ENCODE data around the gene DENND1A. TPM values are rescaled to one million over a fixed set of nuclear protein-coding genes. Genes with fewer than 3 reads are reported as not detected.

The DENND1A gene
- total and polyA plus RNA-seq, 2 of the 13 experiments (the other 11 are each of a cell fraction or from before 2014, with no cell fraction given), result 14.8 to 30.1 TPM

DNA sequence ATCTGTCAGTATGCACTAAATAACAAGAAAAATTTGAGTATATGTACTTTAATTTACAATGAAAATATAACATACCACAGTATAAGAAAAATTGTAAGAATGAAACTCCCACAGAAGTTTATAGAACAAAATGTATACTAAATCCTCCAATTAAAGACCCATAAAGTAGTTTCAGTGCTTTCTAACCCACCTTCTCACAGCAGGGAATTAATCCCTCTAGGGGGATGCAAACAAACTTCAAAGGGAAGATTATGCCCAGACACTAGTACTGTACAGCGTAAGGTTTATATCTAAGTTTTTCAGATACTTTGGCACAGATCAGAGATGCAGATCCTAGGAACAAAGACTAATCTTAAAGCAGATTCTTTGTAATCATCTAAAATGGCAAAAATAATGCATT lies 57.2 kb downstream of the DENND1A start:
- intact Hi-C loops (cut with micrococcal nuclease; ENCODE audit: unreplicated experiment) (no loop called here), in situ Hi-C loops (cut with HindIII; ENCODE audit: extremely low pct_ligation_motif_present, low pct_unique_long_range_greater_than_20kb) (no loop called here)
- Histone ChIP-seq H3K4me2 (ENCODE audit: low read depth, low read length) (no peak overlapping the region), H3K27ac (ENCODE audit: extremely low read length, insufficient read depth, low read length) (no peak overlapping the region), H3K79me2 (ENCODE audit: insufficient read depth, low read length) (peaks cover 5% of the 10 kb centered on the region), H3K9me3 (ENCODE audit: low read length) (no peaks in the 10 kb centered on the region), H3K9ac (ENCODE audit: insufficient read depth, low read depth, low read length) (no peak overlapping the region), H4K20me1 (ENCODE audit: insufficient read depth, low read length) (peaks cover 2% of the 10 kb centered on the region), H3K36me3 (replicated peaks in 1 of 2; ENCODE audit: control insufficient read depth in 1 of 2, insufficient read depth in 2 of 2, low read length in 2 of 2) (peaks cover 6 to 17% of the 10 kb centered on the region in 2 experiments; a peak in 4 of 5 replicates), H3K4me3 (replicated peaks in 1 of 3; ENCODE audit: insufficient read depth in 1 of 3, low read depth in 2 of 3, low read length in 3 of 3) (no peak overlapping the region), H2AFZ (ENCODE audit: low read length) (no peak overlapping the region), H3K27me3 (ENCODE audit: control insufficient read depth in 1 of 2, insufficient read depth in 2 of 2, low read length in 2 of 2) (no peaks in the 10 kb centered on the region), H3K4me1 (ENCODE audit: insufficient read depth, low read length) (peaks cover 13% of the 10 kb centered on the region)
- 96% methylated on average over 1 of the region's 1 CpG for WGBS (ENCODE audit: low lambda C conversion rate)
- ATAC-seq (no peak), DNase-seq (ENCODE audit: low spot score) (no peak), FAIRE-seq (no peak)
- ChIA-PET CTCF (ENCODE audit: low intra/inter-chr PET ratio, low total read pairs) (no interaction called here), POLR2A (no interaction called here)
- no TSS peak for BruUV-seq (replicated peaks)
- TF ChIP-seq SMAD3 (CRISPR knock-in tag; IDR thresholded peaks at IDR 0.05) (no peak), ADNP (CRISPR knock-in tag; IDR thresholded peaks at IDR 0.05) (no peak), NFYB (CRISPR knock-in tag; IDR thresholded peaks at IDR 0.05) (no peak), FOSL2 (CRISPR knock-in tag; IDR thresholded peaks at IDR 0.05) (no peak), ZBTB7A (CRISPR knock-in tag; IDR thresholded peaks at IDR 0.05) (no peak), ZBTB39 (CRISPR knock-in tag; IDR thresholded peaks at IDR 0.05) (no peak), SALL2 (CRISPR knock-in tag; IDR thresholded peaks at IDR 0.05) (no peak), REL (CRISPR knock-in tag; conservative IDR thresholded peaks at IDR 0.05) (no peak), MYC (CRISPR knock-in tag; IDR thresholded peaks at IDR 0.05; ENCODE audit: borderline replicate concordance) (no peak)
- TF ChIP-seq, protein P1, sequence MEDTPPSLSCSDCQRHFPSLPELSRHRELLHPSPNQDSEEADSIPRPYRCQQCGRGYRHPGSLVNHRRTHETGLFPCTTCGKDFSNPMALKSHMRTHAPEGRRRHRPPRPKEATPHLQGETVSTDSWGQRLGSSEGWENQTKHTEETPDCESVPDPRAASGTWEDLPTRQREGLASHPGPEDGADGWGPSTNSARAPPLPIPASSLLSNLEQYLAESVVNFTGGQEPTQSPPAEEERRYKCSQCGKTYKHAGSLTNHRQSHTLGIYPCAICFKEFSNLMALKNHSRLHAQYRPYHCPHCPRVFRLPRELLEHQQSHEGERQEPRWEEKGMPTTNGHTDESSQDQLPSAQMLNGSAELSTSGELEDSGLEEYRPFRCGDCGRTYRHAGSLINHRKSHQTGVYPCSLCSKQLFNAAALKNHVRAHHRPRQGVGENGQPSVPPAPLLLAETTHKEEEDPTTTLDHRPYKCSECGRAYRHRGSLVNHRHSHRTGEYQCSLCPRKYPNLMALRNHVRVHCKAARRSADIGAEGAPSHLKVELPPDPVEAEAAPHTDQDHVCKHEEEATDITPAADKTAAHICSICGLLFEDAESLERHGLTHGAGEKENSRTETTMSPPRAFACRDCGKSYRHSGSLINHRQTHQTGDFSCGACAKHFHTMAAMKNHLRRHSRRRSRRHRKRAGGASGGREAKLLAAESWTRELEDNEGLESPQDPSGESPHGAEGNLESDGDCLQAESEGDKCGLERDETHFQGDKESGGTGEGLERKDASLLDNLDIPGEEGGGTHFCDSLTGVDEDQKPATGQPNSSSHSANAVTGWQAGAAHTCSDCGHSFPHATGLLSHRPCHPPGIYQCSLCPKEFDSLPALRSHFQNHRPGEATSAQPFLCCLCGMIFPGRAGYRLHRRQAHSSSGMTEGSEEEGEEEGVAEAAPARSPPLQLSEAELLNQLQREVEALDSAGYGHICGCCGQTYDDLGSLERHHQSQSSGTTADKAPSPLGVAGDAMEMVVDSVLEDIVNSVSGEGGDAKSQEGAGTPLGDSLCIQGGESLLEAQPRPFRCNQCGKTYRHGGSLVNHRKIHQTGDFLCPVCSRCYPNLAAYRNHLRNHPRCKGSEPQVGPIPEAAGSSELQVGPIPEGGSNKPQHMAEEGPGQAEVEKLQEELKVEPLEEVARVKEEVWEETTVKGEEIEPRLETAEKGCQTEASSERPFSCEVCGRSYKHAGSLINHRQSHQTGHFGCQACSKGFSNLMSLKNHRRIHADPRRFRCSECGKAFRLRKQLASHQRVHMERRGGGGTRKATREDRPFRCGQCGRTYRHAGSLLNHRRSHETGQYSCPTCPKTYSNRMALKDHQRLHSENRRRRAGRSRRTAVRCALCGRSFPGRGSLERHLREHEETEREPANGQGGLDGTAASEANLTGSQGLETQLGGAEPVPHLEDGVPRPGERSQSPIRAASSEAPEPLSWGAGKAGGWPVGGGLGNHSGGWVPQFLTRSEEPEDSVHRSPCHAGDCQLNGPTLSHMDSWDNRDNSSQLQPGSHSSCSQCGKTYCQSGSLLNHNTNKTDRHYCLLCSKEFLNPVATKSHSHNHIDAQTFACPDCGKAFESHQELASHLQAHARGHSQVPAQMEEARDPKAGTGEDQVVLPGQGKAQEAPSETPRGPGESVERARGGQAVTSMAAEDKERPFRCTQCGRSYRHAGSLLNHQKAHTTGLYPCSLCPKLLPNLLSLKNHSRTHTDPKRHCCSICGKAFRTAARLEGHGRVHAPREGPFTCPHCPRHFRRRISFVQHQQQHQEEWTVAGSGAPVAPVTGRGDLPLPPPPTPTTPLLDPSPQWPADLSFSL (CRISPR knock-in tag; IDR thresholded peaks at IDR 0.05), result no peak
- TF ChIP-seq, protein P2, sequence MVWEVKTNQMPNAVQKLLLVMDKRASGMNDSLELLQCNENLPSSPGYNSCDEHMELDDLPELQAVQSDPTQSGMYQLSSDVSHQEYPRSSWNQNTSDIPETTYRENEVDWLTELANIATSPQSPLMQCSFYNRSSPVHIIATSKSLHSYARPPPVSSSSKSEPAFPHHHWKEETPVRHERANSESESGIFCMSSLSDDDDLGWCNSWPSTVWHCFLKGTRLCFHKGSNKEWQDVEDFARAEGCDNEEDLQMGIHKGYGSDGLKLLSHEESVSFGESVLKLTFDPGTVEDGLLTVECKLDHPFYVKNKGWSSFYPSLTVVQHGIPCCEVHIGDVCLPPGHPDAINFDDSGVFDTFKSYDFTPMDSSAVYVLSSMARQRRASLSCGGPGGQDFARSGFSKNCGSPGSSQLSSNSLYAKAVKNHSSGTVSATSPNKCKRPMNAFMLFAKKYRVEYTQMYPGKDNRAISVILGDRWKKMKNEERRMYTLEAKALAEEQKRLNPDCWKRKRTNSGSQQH (CRISPR knock-in tag; IDR thresholded peaks at IDR 0.05; ENCODE audit: low read depth), result no peak
- TF ChIP-seq, protein P3, sequence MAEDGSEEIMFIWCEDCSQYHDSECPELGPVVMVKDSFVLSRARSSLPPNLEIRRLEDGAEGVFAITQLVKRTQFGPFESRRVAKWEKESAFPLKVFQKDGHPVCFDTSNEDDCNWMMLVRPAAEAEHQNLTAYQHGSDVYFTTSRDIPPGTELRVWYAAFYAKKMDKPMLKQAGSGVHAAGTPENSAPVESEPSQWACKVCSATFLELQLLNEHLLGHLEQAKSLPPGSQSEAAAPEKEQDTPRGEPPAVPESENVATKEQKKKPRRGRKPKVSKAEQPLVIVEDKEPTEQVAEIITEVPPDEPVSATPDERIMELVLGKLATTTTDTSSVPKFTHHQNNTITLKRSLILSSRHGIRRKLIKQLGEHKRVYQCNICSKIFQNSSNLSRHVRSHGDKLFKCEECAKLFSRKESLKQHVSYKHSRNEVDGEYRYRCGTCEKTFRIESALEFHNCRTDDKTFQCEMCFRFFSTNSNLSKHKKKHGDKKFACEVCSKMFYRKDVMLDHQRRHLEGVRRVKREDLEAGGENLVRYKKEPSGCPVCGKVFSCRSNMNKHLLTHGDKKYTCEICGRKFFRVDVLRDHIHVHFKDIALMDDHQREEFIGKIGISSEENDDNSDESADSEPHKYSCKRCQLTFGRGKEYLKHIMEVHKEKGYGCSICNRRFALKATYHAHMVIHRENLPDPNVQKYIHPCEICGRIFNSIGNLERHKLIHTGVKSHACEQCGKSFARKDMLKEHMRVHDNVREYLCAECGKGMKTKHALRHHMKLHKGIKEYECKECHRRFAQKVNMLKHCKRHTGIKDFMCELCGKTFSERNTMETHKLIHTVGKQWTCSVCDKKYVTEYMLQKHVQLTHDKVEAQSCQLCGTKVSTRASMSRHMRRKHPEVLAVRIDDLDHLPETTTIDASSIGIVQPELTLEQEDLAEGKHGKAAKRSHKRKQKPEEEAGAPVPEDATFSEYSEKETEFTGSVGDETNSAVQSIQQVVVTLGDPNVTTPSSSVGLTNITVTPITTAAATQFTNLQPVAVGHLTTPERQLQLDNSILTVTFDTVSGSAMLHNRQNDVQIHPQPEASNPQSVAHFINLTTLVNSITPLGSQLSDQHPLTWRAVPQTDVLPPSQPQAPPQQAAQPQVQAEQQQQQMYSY (CRISPR knock-in tag; IDR thresholded peaks at IDR 0.05), result no peak
